HT-29 (cell line): Measurements from ENCODE around the gene FAM171A1. TPM values are rescaled to one million over a fixed set of nuclear protein-coding genes. Genes with fewer than 3 reads are reported as not detected.

Experiments
- DNase-seq: peaks from one replicate; pipeline ENCODE4 v3.0.0-alpha.2; 2015; ENCODE audit warnings: low spot score
- total RNA-seq: library from RNA; depleted of rRNA; stranded (reverse); fragments of >200 nt; shearing (Covaris generic); gene quantifications from 2 replicates; pipeline ENCODE4 v1.2.3, GENCODE V29; 2014

FAM171A1 gene
- total RNA-seq, 1 experiment from 2014 or later, result not detected

- DNase-seq, result peak; percentile 30
Observed at GRCh38 chr10:15245530-15245929, 125.6 kb downstream of the FAM171A1 start.

GRCh38 chr10:15244635-15245197, 126.4 kb downstream of the FAM171A1 start:
- DNase-seq, result no peak

GRCh38 chr10:15242261-15242840, 128.7 kb downstream of the FAM171A1 start:
- DNase-seq, result no peak

- DNase-seq, result no peak
Observed at GRCh38 chr10:15241306-15241705, 129.8 kb downstream of the FAM171A1 start.

- DNase-seq, result no peak
Observed at GRCh38 chr10:15238555-15239335, 132.3 kb downstream of the FAM171A1 start.

- DNase-seq, result peak; percentile 57
Observed at GRCh38 chr10:15237351-15237750, 133.7 kb downstream of the FAM171A1 start.

- DNase-seq, result no peak
Observed at GRCh38 chr10:15236340-15236739, 134.7 kb downstream of the FAM171A1 start.

GRCh38 chr10:15232279-15232678, 138.8 kb downstream of the FAM171A1 start:
- no peak for DNase-seq

GRCh38 chr10:15231426-15231825, 139.7 kb downstream of the FAM171A1 start:
- DNase-seq, result no peak

- DNase-seq, result no peak
Observed at GRCh38 chr10:15230257-15230656, 140.8 kb downstream of the FAM171A1 start.

- no peak for DNase-seq
Observed at GRCh38 chr10:15229268-15229667, 141.8 kb downstream of the FAM171A1 start.

- DNase-seq, result no peak
Observed at GRCh38 chr10:15228426-15228825, 142.7 kb downstream of the FAM171A1 start.

GRCh38 chr10:15227611-15228372, 143.3 kb downstream of the FAM171A1 start:
- DNase-seq, result no peak

- no peak for DNase-seq
Observed at GRCh38 chr10:15225511-15225910, 145.6 kb downstream of the FAM171A1 start.

GRCh38 chr10:15224948-15225347, 146.1 kb downstream of the FAM171A1 start:
- no peak for DNase-seq

GRCh38 chr10:15223174-15223573, 147.9 kb downstream of the FAM171A1 start:
- no peak for DNase-seq

- no peak for DNase-seq
Observed at GRCh38 chr10:15222511-15222910, 148.6 kb downstream of the FAM171A1 start.

GRCh38 chr10:15220445-15220844, 150.6 kb downstream of the FAM171A1 start:
- no peak for DNase-seq

- DNase-seq, result no peak
Observed at GRCh38 chr10:15216700-15217099, 154.4 kb downstream of the FAM171A1 start.

- DNase-seq, result no peak
Observed at GRCh38 chr10:15214237-15214636, 156.9 kb downstream of the FAM171A1 start.

GRCh38 chr10:15213461-15213861, 157.6 kb downstream of the FAM171A1 start:
- DNase-seq, result no peak

GRCh38 chr10:15211464-15211979, 159.6 kb downstream of the FAM171A1 start:
- no peak for DNase-seq
